Fibroblast of pulmonary artery (primary cell): ENCODE measurements around the gene CAMTA1.

ENCODE experiments used
- DNase-seq: peaks from one replicate; pipeline ENCODE4 v3.0.0-alpha.2; 2010; ENCODE audit warnings: low read depth
- H3K4me3 ChIP-seq: replicated peaks from 2 replicates; pipeline ENCODE4 v1.5.1; 2011; ENCODE audit warnings: low read depth, mild to moderate bottlenecking, control low read depth, low read length, moderate library complexity
- TF ChIP-seq, protein P1 (sequence below): IDR thresholded peaks from 2 replicates; pipeline ENCODE4 v1.5.1; 2011; ENCODE audit warnings: mild to moderate bottlenecking, control low read depth, low read length, inconsistent platforms; ENCODE audit errors: missing control alignments

CAMTA1 gene

DNA sequence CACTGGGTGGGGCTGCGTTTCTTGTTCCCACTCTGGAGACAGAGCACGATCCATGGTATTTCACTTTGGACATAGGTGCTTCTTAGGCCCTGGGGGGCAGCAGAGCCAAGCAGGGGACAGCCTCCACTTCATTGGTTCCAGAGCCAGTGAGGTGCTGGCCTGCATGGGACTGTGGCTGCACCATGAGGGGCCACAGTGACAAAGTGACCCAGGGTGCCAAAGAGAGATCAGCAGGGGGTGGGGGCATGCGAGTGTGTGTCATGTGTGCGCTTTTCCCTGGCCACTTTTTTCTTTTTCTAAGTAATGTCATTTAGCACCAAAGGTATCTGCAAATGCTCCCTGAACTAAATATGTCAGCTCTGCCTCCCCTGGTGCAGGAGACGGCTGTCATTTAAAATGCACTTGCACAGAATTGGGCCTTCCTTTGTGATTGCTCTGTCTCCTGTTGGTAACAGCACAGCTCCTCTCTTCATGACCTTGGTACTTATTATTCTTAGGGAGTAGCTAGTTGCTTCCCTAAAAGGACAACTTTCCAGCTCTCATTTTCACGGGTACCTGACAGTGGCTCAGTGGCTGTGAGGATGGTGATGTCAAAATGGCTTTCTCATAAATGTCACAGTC, 910.4 kb downstream of the CAMTA1 start:
- TF ChIP-seq, protein P1, sequence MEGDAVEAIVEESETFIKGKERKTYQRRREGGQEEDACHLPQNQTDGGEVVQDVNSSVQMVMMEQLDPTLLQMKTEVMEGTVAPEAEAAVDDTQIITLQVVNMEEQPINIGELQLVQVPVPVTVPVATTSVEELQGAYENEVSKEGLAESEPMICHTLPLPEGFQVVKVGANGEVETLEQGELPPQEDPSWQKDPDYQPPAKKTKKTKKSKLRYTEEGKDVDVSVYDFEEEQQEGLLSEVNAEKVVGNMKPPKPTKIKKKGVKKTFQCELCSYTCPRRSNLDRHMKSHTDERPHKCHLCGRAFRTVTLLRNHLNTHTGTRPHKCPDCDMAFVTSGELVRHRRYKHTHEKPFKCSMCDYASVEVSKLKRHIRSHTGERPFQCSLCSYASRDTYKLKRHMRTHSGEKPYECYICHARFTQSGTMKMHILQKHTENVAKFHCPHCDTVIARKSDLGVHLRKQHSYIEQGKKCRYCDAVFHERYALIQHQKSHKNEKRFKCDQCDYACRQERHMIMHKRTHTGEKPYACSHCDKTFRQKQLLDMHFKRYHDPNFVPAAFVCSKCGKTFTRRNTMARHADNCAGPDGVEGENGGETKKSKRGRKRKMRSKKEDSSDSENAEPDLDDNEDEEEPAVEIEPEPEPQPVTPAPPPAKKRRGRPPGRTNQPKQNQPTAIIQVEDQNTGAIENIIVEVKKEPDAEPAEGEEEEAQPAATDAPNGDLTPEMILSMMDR: no peak
- no peak for DNase-seq
- no peak overlapping the region for H3K4me3 ChIP-seq

GRCh38 chr1:7698641-7699040, 913.4 kb downstream of the CAMTA1 start:
- DNase-seq: no peak
- no peak overlapping the region for H3K4me3 ChIP-seq
- TF ChIP-seq, protein P1: no peak

GRCh38 chr1:7702365-7702764, 917.1 kb downstream of the CAMTA1 start:
- no peak overlapping the region for H3K4me3 ChIP-seq
- no peak for DNase-seq
- TF ChIP-seq, protein P1: no peak

DNA sequence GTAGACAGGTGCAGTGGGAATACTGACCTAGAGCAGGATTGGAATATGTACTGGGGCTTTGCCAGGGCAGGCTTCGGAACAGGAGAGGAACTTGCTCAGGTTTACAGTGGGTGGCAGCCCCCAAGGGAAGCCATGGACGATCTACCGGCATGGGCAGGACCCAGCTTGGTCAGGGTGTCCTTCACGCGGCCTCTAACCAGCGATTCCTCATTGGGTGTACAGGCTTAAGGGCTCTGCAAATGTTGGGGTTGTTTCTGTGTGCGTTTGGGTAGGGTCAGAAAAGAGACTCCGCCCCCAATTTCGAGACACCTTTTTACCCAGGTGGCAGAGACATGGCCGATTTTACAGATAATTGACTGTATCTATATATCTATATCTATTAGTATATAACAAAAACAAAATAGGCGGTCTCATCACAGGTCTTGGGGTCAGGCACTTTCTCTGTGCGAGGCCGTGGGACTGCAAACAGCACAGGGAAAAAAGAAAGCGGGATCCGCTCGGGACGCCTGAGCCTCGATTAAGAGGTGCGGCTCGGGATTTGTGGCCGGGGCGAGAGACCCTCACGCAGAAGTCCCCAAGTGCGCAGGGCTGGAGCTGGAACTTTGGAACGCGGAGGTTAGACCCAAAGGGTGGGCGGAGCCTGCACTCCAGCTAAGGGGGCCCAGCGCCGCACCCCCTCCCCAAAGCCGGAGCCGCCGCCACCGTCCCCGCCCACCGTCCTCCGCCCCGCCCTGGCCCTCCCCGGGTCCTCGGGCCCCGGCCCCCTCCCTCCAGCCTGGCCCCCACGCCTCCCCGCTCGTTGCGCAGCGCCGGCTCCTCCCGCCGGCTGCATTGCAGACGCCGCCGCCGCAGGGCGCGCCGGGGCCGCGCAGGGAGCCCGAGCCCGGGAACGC, 918.3 kb downstream of the CAMTA1 start:
- no peak for DNase-seq
- TF ChIP-seq, protein P1: no peak
- H3K4me3 ChIP-seq: no peak overlapping the region

DNA sequence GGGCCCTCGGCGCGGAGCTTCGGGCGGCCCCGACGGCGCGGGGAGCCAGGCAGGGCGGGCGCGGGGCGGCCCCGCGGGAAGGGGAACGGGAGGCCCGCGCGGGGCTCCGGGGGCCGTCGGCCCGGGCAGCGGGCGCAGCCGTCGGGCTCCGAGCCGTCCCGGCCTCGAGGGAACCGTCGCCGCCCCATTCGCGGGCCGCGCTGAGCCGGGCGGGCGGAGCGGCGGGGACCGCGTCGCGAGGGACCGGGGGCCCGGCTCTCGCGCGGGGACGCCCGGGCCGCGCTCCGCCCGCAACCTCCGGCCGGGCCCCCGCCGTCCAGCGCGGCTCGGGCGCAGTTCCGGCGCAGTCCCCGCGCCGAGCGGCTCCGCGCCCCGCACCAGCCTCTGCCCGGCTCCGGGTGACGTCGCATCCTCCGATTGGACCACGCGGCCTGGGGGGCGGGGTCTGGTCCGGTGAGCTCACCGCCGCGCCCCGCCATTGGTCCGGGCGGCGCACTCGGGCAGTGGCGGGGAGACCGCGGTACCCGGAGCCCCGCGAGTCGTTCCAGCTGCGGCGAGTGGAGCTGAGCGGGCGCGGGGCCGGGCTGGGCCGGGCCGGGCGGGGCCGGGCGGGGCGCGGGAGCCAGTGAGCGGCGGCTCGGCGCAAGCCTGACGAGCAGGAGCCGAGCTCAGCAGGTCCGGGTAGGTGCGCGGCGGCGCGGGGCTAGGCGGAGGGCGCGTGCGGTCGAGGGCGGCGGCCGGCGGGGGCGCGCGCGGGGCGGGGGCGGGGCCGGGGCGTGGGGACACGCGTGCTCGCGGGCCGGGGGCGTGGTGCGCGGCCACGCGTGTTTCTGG, 919.2 kb downstream of the CAMTA1 start:
- peak; percentile 84 for DNase-seq
- peak overlapping the region; percentile 30 for H3K4me3 ChIP-seq
- TF ChIP-seq, protein P1: no peak

- no peak for DNase-seq
- TF ChIP-seq, protein P1: no peak
These were observed 920.0 kb downstream of the CAMTA1 start for GRCh38 chr1:7705048-7705907.

More at GRCh38 chr1:7705048-7705907, 920.0 kb downstream of the CAMTA1 start:
- H3K4me3 ChIP-seq: peak overlapping the region; percentile 30
